SK-N-MC (cell line): ENCODE measurements around the gene BCR.

ENCODE experiments used
- DNase-seq: peaks from one replicate; pipeline ENCODE4 v3.0.0-alpha.2; 2011; ENCODE audit warnings: low read depth, low spot score
- H3K27ac ChIP-seq: fragments of 200-600 bp; sonication (generic); 2 replicates; pipeline ENCODE4 v1.5.1; 2016; ENCODE audit warnings: mixed run types
- H3K36me3 ChIP-seq: fragments of 200-600 bp; sonication (generic); 2 replicates; pipeline ENCODE4 v1.6.1; 2017; ENCODE audit warnings: antibody characterized with exemption, low read length, mixed read lengths; ENCODE audit not compliant: insufficient read depth
- H3K4me3 ChIP-seq: fragments of 200-600 bp; sonication (generic); 2 replicates; pipeline ENCODE4 v1.5.1; 2016
- H3K9ac ChIP-seq: fragments of 200-600 bp; sonication (generic); 2 replicates; pipeline ENCODE4 v1.8.0; 2017; ENCODE audit warnings: mixed run types, mixed read lengths; ENCODE audit not compliant: insufficient read length
- H3K9me3 ChIP-seq: fragments of 200-600 bp; sonication (generic); 2 replicates; pipeline ENCODE4 v1.6.1; 2017; ENCODE audit warnings: low read depth, mild to moderate bottlenecking, antibody characterized with exemption, low read length, moderate library complexity, mixed read lengths
- EZH2 ChIP-seq: fragments of 200-600 bp; sonication (generic); IDR thresholded peaks from one replicate; pipeline ENCODE4 v1.6.1; 2017; ENCODE audit warnings: antibody characterized with exemption
- FOXP2 ChIP-seq: optimal IDR thresholded peaks from 2 replicates; pipeline ENCODE3; 2011; ENCODE audit warnings: mild to moderate bottlenecking, moderate library complexity; ENCODE audit not compliant: insufficient read depth; ENCODE audit errors: extremely low read length, control extremely low read depth
- POLR2AphosphoS5 ChIP-seq: IDR thresholded peaks from 2 replicates; pipeline ENCODE4 v1.6.1; 2012; ENCODE audit warnings: mild to moderate bottlenecking, low read depth, low read length, borderline replicate concordance

BCR gene

GRCh38 chr22:23227380-23227779 is 47.1 kb downstream of the BCR start:
- Histone ChIP-seq H3K27ac (no peak overlapping the region), H3K36me3 (peaks cover 9% of the 10 kb centered on the region; the same call in 1 of the 2 replicates), H3K9me3 (peaks cover 10% of the 10 kb centered on the region; the same call in 1 of the 2 replicates), H3K9ac (no peak overlapping the region), H3K4me3 (no peak overlapping the region)
- TF ChIP-seq FOXP2 (no peak), POLR2AphosphoS5 (no peak), EZH2 (no peak)
- DNase-seq: no peak

- Histone ChIP-seq H3K27ac (no peak overlapping the region), H3K9ac (no peak overlapping the region), H3K4me3 (no peak overlapping the region), H3K9me3 (peaks cover 10% of the 10 kb centered on the region; the same call in 1 of the 2 replicates), H3K36me3 (peaks cover 9% of the 10 kb centered on the region; the same call in 1 of the 2 replicates)
- TF ChIP-seq EZH2: no peak
- no peak for TF ChIP-seq POLR2AphosphoS5
- no peak for TF ChIP-seq FOXP2
- DNase-seq: no peak
Observed at GRCh38 chr22:23228503-23228902, 48.2 kb downstream of the BCR start.

- no peak for TF ChIP-seq POLR2AphosphoS5
- TF ChIP-seq FOXP2: no peak
- H3K36me3 ChIP-seq: peaks cover 9% of the 10 kb centered on the region; the same call in 1 of the 2 replicates
- H3K9ac ChIP-seq: no peak overlapping the region
- H3K9me3 ChIP-seq: peaks cover 10% of the 10 kb centered on the region; the same call in 1 of the 2 replicates
- H3K4me3 ChIP-seq: no peak overlapping the region
- H3K27ac ChIP-seq: no peak overlapping the region
- no peak for DNase-seq
Observed at GRCh38 chr22:23229646-23230045, 49.3 kb downstream of the BCR start.

- TF ChIP-seq POLR2AphosphoS5: no peak
- no peak for TF ChIP-seq EZH2
- no peak for TF ChIP-seq FOXP2
- Histone ChIP-seq H3K4me3 (no peak overlapping the region), H3K36me3 (peaks cover 9% of the 10 kb centered on the region; the same call in 1 of the 2 replicates), H3K9me3 (peaks cover 10% of the 10 kb centered on the region; the same call in 1 of the 2 replicates), H3K9ac (no peak overlapping the region), H3K27ac (no peak overlapping the region)
- no peak for DNase-seq
Observed at GRCh38 chr22:23230348-23231068, 50.2 kb downstream of the BCR start.

- no peak overlapping the region for H3K4me3 ChIP-seq
- TF ChIP-seq FOXP2 (no peak), EZH2 (no peak), POLR2AphosphoS5 (no peak)
- no peak overlapping the region for H3K9ac ChIP-seq
- peaks cover 9% of the 10 kb centered on the region; the same call in 1 of the 2 replicates for H3K36me3 ChIP-seq
- DNase-seq: no peak
- no peak overlapping the region for H3K27ac ChIP-seq
- peaks cover 10% of the 10 kb centered on the region; the same call in 1 of the 2 replicates for H3K9me3 ChIP-seq
Observed at GRCh38 chr22:23231471-23232093, 51.3 kb downstream of the BCR start.

GRCh38 chr22:23232094-23232905 is 52.0 kb downstream of the BCR start:
- no peak overlapping the region for H3K9ac ChIP-seq
- H3K27ac ChIP-seq: no peak overlapping the region
- H3K9me3 ChIP-seq: peaks cover 10% of the 10 kb centered on the region; the same call in 1 of the 2 replicates
- no peak for DNase-seq
- H3K36me3 ChIP-seq: peaks cover 9% of the 10 kb centered on the region; the same call in 1 of the 2 replicates
- no peak overlapping the region for H3K4me3 ChIP-seq
- TF ChIP-seq POLR2AphosphoS5: no peak
- no peak for TF ChIP-seq FOXP2
- no peak for TF ChIP-seq EZH2

- H3K27ac ChIP-seq: no peak overlapping the region
- peaks cover 5% of the 10 kb centered on the region; the same call in 1 of the 2 replicates for H3K36me3 ChIP-seq
- H3K4me3 ChIP-seq: no peak overlapping the region
- no peak for DNase-seq
- peaks cover 7% of the 10 kb centered on the region; the same call in 1 of the 2 replicates for H3K9me3 ChIP-seq
- no peak for TF ChIP-seq POLR2AphosphoS5
- TF ChIP-seq EZH2: no peak
- TF ChIP-seq FOXP2: no peak
- H3K9ac ChIP-seq: no peak overlapping the region
Observed at GRCh38 chr22:23233084-23233531, 52.8 kb downstream of the BCR start.
